Measurements from ENCODE around the gene MAP4K3.

DNA sequence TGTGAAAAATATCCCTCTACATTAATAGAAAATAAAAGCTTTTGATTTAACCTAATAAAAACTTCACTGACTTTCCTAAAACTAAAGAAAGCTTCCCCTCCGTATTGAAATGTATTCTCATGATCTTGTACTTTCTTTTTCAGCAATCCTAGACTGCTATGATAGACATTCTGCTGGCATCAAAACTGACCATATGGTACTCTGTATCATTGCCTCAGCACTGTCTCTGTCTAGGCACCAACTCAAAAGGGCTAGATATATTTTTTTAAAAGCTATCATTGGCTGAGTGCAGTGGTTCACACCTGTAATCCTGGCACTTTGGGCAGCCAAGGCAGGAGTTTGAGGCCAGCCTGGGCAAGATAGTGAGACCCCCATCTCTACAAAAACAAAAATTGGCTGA, 226.2 kb downstream of the MAP4K3 start:
- TF ChIP-seq CTCF (IDR thresholded peaks at IDR 0.05; ENCODE audit: insufficient read depth, low read depth, low read length) (no peak), EZH2 (IDR thresholded peaks at IDR 0.05; ENCODE audit: insufficient read depth, low read length) (no peak)

Data from astrocyte (in vitro differentiated cells and primary cell).